Panc1 (cell line): Measurements from ENCODE around the gene EVC. TPM values are rescaled to one million over a fixed set of nuclear protein-coding genes. Genes with fewer than 3 reads are reported as not detected.

Source experiments
- ATAC-seq: fragments of 200-7000 bp; cut with Tn5 transposase; 2 replicates; pipeline ENCODE4 v1.9.1; 2020; ENCODE audit warnings: mild to moderate bottlenecking, moderate library complexity
- BruUV-seq: library from RNA; stranded (reverse); fragments of 400-500 nt; replicated peaks from 2 replicates; lab custom pipeline; 2021; lab: Mats Ljungman, UMichigan
- CTCF ChIA-PET: fragments of 300-600 bp; sonication (Branson Sonifier 250); formaldehyde crosslinking; loops from one replicate; lab custom pipeline; 2022; ENCODE audit warnings: antibody characterized with exemption; lab: Charles Lee
- POLR2A ChIA-PET: fragments of 300-600 bp; sonication (Branson Sonifier 250); formaldehyde crosslinking; loops from one replicate; lab custom pipeline; 2022; ENCODE audit warnings: antibody characterized with exemption; lab: Charles Lee
- DNase-seq: peaks from one replicate; pipeline ENCODE4 v3.0.0-alpha.2; 2010; ENCODE audit warnings: low read depth, low spot score
- H3K27ac ChIP-seq: 2 replicates; pipeline ENCODE4 v1.5.1; 2011; ENCODE audit warnings: mild to moderate bottlenecking, low read length, inconsistent platforms
- H3K27me3 ChIP-seq: fragments of 200-500 bp; sonication (Bioruptor generic); 2 replicates; pipeline ENCODE4 v1.6.0; 2014; ENCODE audit warnings: low read length, inconsistent platforms; ENCODE audit not compliant: control insufficient read depth, insufficient read depth
- H3K36me3 ChIP-seq: fragments of 200-500 bp; sonication (Bioruptor generic); 2 replicates; pipeline ENCODE4 v1.5.1; 2014; ENCODE audit warnings: inconsistent platforms, mild to moderate bottlenecking, low read length, moderate library complexity; ENCODE audit not compliant: control insufficient read depth, insufficient read depth
- H3K4me1 ChIP-seq: 2 replicates; pipeline ENCODE4 v1.5.1; 2011; ENCODE audit warnings: inconsistent platforms, mild to moderate bottlenecking, low read length, moderate library complexity; ENCODE audit not compliant: control insufficient read depth, insufficient read depth
- H3K4me3 ChIP-seq, 2 experiments: 2 replicates each; pipeline ENCODE4 v1.5.1; 2011 to 2012; ENCODE audit warnings: low read depth in 2 of 2, low read length in 2 of 2, mild to moderate bottlenecking in 2 of 2, inconsistent platforms in 1 of 2, moderate library complexity in 1 of 2
- H3K9me3 ChIP-seq: fragments of 200-500 bp; sonication (Bioruptor generic); 2 replicates; pipeline ENCODE4 v1.5.1; 2014; ENCODE audit warnings: low read depth, mild to moderate bottlenecking, inconsistent platforms, low read length, moderate library complexity; ENCODE audit not compliant: control insufficient read depth, insufficient read depth
- POLR2AphosphoS5 ChIP-seq: IDR thresholded peaks from 2 replicates; pipeline ENCODE4 v1.6.1; 2012; ENCODE audit warnings: mild to moderate bottlenecking, low read depth, low read length, moderate library complexity
- SIN3A ChIP-seq: IDR thresholded peaks from 2 replicates; pipeline ENCODE4 v1.6.1; 2012; ENCODE audit warnings: low read depth, mild to moderate bottlenecking, low read length, moderate library complexity, borderline replicate concordance; ENCODE audit not compliant: insufficient read depth
- TCF7L2 ChIP-seq: IDR thresholded peaks from 2 replicates; pipeline ENCODE4 v1.6.1; 2011; ENCODE audit warnings: mild to moderate bottlenecking, low read depth, low read length, inconsistent platforms
- in situ Hi-C: cut with HindIII; loops from 2 replicates; pipeline ENCODE4 v1.10.0; 2016; ENCODE audit warnings: low sequenced_read_pairs, low pct_unique_long_range_greater_than_20kb
- intact Hi-C: fragments of 100-400 bp; cut with micrococcal nuclease; formaldehyde crosslinking; loops from one replicate; pipeline ENCODE4 v1.10.0; 2022; ENCODE audit not compliant: unreplicated experiment
- total RNA-seq: library from RNA; stranded (reverse); gene quantifications from one replicate; pipeline ENCODE4 v1.2.1, GENCODE V29; 2021; ENCODE audit not compliant: unreplicated experiment
- TF ChIP-seq, protein P1 (sequence below): fragments of 450-650 bp; IDR thresholded peaks from 2 replicates; pipeline ENCODE4 v1.5.1; 2017; ENCODE audit warnings: mild to moderate bottlenecking
- TF ChIP-seq, protein P2 (sequence below), 2 experiments: IDR thresholded peaks; 2 replicates each; pipeline ENCODE4 v1.6.1; 2011 to 2012; ENCODE audit warnings: low read depth in 2 of 2, control low read depth in 1 of 2, low read length in 1 of 2, mild to moderate bottlenecking in 1 of 2, moderate library complexity in 1 of 2; ENCODE audit not compliant: insufficient read depth in 1 of 2

The EVC gene
- total RNA-seq, 1 experiment from 2014 or later: 12.1 TPM

DNA sequence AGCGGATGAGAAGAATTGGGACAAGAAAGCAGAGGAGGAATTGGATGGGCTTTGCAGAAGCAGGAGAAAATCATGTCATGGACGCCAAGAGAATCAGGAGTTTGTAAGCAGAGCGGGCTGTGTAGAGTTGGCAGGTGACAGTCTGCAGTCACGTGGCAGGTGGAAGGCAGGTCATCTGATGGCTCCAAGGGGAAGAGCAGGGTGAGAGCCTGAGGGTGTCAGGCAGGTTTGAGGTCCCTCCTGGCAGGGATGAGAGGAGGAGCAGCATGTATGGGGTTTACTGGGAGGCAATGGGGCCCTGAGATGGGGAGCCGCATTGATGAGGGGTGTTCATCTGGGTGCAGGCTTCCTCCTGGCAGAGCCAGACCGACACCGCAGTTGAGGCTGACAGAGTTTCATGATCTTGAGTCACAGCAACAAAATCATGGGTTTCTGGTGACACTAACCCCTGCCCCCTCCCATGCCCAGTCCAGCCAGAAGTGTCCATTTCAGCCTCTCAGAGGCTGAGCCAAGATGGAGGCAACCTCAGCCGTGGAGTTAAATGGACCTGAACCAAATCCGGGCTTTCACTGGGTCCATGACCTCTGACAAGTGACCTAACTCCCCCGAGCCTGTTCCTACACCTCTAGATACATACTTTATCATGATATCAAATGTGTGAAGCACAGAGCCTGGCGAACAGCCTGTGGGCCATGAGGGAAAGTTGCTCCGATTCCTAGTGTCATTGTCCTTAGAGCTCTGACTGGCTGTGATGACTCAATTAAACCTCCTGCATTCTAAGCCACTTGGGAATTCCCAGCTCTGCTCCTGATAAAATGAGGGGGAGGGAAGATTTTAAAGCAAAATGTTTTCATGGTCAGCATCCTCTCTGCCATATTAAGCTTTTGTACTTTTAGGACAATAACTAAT, 36.1 kb downstream of the EVC start:
- in situ Hi-C loops: no loop called here
- no peaks in the 10 kb centered on the region for H3K4me1 ChIP-seq
- DNase-seq (no peak), ATAC-seq (peak; percentile 79)
- ChIA-PET POLR2A (no interaction called here), CTCF (interaction anchor here (0.6 kb wide), 1 partner anchor 541 kb away, joined by 5 read pairs; no protein-coding TSS in a partner anchor)
- no peak overlapping the region for H3K4me3 ChIP-seq
- no peak overlapping the region for H3K27ac ChIP-seq
- intact Hi-C loops: no loop called here
- no peaks in the 10 kb centered on the region for H3K9me3 ChIP-seq
- H3K27me3 ChIP-seq: no peaks in the 10 kb centered on the region
- no peak for TF ChIP-seq TCF7L2
- no peak for TF ChIP-seq SIN3A
- TF ChIP-seq POLR2AphosphoS5: no peak
- TF ChIP-seq, protein P1, sequence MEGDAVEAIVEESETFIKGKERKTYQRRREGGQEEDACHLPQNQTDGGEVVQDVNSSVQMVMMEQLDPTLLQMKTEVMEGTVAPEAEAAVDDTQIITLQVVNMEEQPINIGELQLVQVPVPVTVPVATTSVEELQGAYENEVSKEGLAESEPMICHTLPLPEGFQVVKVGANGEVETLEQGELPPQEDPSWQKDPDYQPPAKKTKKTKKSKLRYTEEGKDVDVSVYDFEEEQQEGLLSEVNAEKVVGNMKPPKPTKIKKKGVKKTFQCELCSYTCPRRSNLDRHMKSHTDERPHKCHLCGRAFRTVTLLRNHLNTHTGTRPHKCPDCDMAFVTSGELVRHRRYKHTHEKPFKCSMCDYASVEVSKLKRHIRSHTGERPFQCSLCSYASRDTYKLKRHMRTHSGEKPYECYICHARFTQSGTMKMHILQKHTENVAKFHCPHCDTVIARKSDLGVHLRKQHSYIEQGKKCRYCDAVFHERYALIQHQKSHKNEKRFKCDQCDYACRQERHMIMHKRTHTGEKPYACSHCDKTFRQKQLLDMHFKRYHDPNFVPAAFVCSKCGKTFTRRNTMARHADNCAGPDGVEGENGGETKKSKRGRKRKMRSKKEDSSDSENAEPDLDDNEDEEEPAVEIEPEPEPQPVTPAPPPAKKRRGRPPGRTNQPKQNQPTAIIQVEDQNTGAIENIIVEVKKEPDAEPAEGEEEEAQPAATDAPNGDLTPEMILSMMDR: no peak
- TF ChIP-seq, protein P2, sequence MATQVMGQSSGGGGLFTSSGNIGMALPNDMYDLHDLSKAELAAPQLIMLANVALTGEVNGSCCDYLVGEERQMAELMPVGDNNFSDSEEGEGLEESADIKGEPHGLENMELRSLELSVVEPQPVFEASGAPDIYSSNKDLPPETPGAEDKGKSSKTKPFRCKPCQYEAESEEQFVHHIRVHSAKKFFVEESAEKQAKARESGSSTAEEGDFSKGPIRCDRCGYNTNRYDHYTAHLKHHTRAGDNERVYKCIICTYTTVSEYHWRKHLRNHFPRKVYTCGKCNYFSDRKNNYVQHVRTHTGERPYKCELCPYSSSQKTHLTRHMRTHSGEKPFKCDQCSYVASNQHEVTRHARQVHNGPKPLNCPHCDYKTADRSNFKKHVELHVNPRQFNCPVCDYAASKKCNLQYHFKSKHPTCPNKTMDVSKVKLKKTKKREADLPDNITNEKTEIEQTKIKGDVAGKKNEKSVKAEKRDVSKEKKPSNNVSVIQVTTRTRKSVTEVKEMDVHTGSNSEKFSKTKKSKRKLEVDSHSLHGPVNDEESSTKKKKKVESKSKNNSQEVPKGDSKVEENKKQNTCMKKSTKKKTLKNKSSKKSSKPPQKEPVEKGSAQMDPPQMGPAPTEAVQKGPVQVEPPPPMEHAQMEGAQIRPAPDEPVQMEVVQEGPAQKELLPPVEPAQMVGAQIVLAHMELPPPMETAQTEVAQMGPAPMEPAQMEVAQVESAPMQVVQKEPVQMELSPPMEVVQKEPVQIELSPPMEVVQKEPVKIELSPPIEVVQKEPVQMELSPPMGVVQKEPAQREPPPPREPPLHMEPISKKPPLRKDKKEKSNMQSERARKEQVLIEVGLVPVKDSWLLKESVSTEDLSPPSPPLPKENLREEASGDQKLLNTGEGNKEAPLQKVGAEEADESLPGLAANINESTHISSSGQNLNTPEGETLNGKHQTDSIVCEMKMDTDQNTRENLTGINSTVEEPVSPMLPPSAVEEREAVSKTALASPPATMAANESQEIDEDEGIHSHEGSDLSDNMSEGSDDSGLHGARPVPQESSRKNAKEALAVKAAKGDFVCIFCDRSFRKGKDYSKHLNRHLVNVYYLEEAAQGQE (IDR thresholded peaks at IDR 0.05; ENCODE audit: insufficient read depth in 1 of 2, low read depth in 2 of 2, low read length in 1 of 2): no peak
- BruUV-seq: no TSS peak
- H3K36me3 ChIP-seq: no peaks in the 10 kb centered on the region; the same call in 1 of the 2 replicates

DNA sequence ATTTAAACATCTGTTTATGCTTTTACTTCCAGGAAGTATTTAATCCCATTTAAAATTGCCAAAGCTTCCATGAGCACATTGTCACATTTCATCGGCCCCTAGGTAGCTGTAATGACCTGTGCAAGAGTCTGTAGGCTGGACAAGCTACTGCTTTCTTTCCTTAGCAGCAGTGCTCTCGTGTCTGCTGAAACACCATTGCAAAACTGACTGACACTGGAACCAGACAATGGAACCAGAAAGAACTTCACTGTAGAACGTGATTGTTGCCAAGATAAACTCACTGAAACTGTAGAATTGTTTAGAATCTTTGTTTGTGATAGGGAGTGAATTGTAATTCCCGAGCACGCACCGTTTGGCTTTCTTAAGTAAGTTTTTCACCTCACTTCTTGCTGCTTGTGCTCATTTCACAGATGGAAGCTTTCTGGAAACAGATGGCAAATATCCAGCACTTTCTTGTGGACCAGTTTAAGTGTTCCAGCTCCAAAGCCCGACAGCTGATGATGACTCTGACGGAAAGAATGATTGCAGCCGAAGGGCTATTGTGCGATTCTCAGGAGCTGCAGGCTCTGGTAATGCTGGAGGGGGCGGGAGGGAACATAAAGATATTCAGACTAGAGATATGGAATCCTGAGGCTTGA, 36.9 kb downstream of the EVC start:
- CTCF ChIA-PET: interaction anchor here (0.6 kb wide), 1 partner anchor 540 kb away, joined by 5 read pairs; no protein-coding TSS in a partner anchor
- no peaks in the 10 kb centered on the region for H3K27me3 ChIP-seq
- H3K36me3 ChIP-seq: no peaks in the 10 kb centered on the region
- in situ Hi-C loops (no loop called here), intact Hi-C loops (no loop called here)
- POLR2A ChIA-PET: no interaction called here
- no peak overlapping the region for H3K4me3 ChIP-seq
- no peak overlapping the region for H3K27ac ChIP-seq
- BruUV-seq: no TSS peak
- no peaks in the 10 kb centered on the region for H3K4me1 ChIP-seq
- DNase-seq: peak; percentile 67
- no peaks in the 10 kb centered on the region for H3K9me3 ChIP-seq
- no peak for TF ChIP-seq POLR2AphosphoS5
- TF ChIP-seq, protein P2 (IDR thresholded peaks at IDR 0.05; ENCODE audit: insufficient read depth in 1 of 2, low read depth in 2 of 2, low read length in 1 of 2): no peak
- TF ChIP-seq SIN3A: no peak
- TF ChIP-seq, protein P1: no peak
- no peak for TF ChIP-seq TCF7L2
- ATAC-seq: peak; percentile 78
